IPS DF 6.9 (cell line): ENCODE results near the gene TWF2.
"Not testable (repeated sequence)": the region's sequence is repeated elsewhere in the genome, so short reads cannot be mapped to it uniquely, and the experiment has no call there.

Source experiments
- DNase-seq: peaks from one replicate; pipeline ENCODE4 v3.0.0-alpha.2; 2013; ENCODE audit warnings: low read depth, low spot score
- H3K27ac ChIP-seq: one replicate; pipeline ENCODE4 v1.5.1; 2013; ENCODE audit warnings: low read length, control low read depth
- H3K27me3 ChIP-seq: 2 replicates; pipeline ENCODE4 v1.6.1; 2013; ENCODE audit warnings: mild to moderate bottlenecking, low read length; ENCODE audit not compliant: control insufficient read depth, insufficient read depth
- H3K36me3 ChIP-seq: 2 replicates; pipeline ENCODE4 v1.6.1; 2013; ENCODE audit warnings: low read length; ENCODE audit not compliant: control insufficient read depth, insufficient read depth
- H3K4me1 ChIP-seq: 2 replicates; pipeline ENCODE4 v1.6.1; 2013; ENCODE audit warnings: low read length; ENCODE audit not compliant: control insufficient read depth, insufficient read depth
- H3K4me3 ChIP-seq: 2 replicates; pipeline ENCODE4 v1.5.1; 2013; ENCODE audit warnings: mild to moderate bottlenecking, low read length
- H3K9me3 ChIP-seq: 2 replicates; pipeline ENCODE4 v1.6.1; 2013; ENCODE audit warnings: low read length, inconsistent platforms; ENCODE audit not compliant: control insufficient read depth, insufficient read depth
- WGBS: extraction: QIAGEN DNeasy Blood & Tissue Kit; methylation state at CpG from one replicate; pipeline ENCODE4 v1.1.7; 2013; ENCODE audit warnings: mixed read lengths, missing lambda C conversion rate; ENCODE audit not compliant: insufficient read length, insufficient coverage; 5-methylcytosine and 5-hydroxymethylcytosine counted together

The TWF2 gene

GRCh38 chr3:52238761-52239701, at the start of gene TWF2:
TSS of gene TWF2 (minus strand) at chr3:52239158. CDS start at chr3:52239016, 142 bp downstream.
- no peaks in the 10 kb centered on the region for H3K36me3 ChIP-seq
- peak within 1 kb of the TSS; percentile 98 for H3K4me3 ChIP-seq
- H3K4me1 ChIP-seq = peaks cover 18% of the 10 kb centered on the region
- WGBS = no CpG with 5 or more reads among the region's 92 CpGs
- H3K27ac ChIP-seq = no peak within 1 kb of the TSS
- H3K9me3 ChIP-seq = no peaks in the 10 kb centered on the region
- DNase-seq = no peak
- H3K27me3 ChIP-seq = no peaks in the 10 kb centered on the region

- no peak overlapping the region for H3K27ac ChIP-seq
- no peak for DNase-seq
- WGBS = no CpG with 5 or more reads among the region's 6 CpGs
Observed at GRCh38 chr3:52288674-52289073, 49.7 kb upstream of the TWF2 start.

GRCh38 chr3:52286777-52287110, 47.8 kb upstream of the TWF2 start:
- H3K9me3 ChIP-seq = no peaks in the 10 kb centered on the region
- H3K4me1 ChIP-seq = no peaks in the 10 kb centered on the region
- H3K36me3 ChIP-seq = no peaks in the 10 kb centered on the region
- no peaks in the 10 kb centered on the region for H3K27me3 ChIP-seq
- no CpG with 5 or more reads among the region's 8 CpGs for WGBS
- no peak overlapping the region for H3K27ac ChIP-seq
- peak overlapping the region; percentile 92; the same call in 1 of the 2 replicates for H3K4me3 ChIP-seq
- DNase-seq = no peak

More at GRCh38 chr3:52288674-52289073, 49.7 kb upstream of the TWF2 start:
- Histone ChIP-seq H3K27me3 (no peaks in the 10 kb centered on the region), H3K4me1 (no peaks in the 10 kb centered on the region), H3K9me3 (no peaks in the 10 kb centered on the region), H3K4me3 (no peak overlapping the region), H3K36me3 (no peaks in the 10 kb centered on the region)

- DNase-seq, H3K27me3 ChIP-seq, H3K27ac ChIP-seq, H3K36me3 ChIP-seq, H3K9me3 ChIP-seq, H3K4me1 ChIP-seq, H3K4me3 ChIP-seq: not testable (repeated sequence)
- WGBS = no CpG with 5 or more reads among the region's 4 CpGs
Observed at GRCh38 chr3:52284051-52284450, 45.1 kb upstream of the TWF2 start.

- Histone ChIP-seq H3K27ac (no peak overlapping the region), H3K4me1 (no peaks in the 10 kb centered on the region)
- WGBS = no CpG with 5 or more reads among the region's 1 CpG
Observed at GRCh38 chr3:52283306-52283705, 44.3 kb upstream of the TWF2 start.

GRCh38 chr3:52281981-52282801, 43.2 kb upstream of the TWF2 start:
- H3K27ac ChIP-seq = no peak overlapping the region
- DNase-seq = no peak
- no peak overlapping the region for H3K4me3 ChIP-seq
- no peaks in the 10 kb centered on the region for H3K27me3 ChIP-seq
- no CpG with 5 or more reads among the region's 8 CpGs for WGBS
- no peaks in the 10 kb centered on the region for H3K36me3 ChIP-seq
- H3K4me1 ChIP-seq = no peaks in the 10 kb centered on the region
- no peaks in the 10 kb centered on the region for H3K9me3 ChIP-seq

More at GRCh38 chr3:52283306-52283705, 44.3 kb upstream of the TWF2 start:
- DNase-seq = no peak
- Histone ChIP-seq H3K4me3 (no peak overlapping the region), H3K27me3 (no peaks in the 10 kb centered on the region), H3K36me3 (no peaks in the 10 kb centered on the region), H3K9me3 (no peaks in the 10 kb centered on the region)

GRCh38 chr3:52280050-52280461, 41.1 kb upstream of the TWF2 start:
- no peaks in the 10 kb centered on the region for H3K4me1 ChIP-seq
- H3K36me3 ChIP-seq = no peaks in the 10 kb centered on the region
- H3K9me3 ChIP-seq = no peaks in the 10 kb centered on the region
- H3K4me3 ChIP-seq = no peak overlapping the region
- DNase-seq = no peak
- H3K27ac ChIP-seq = no peak overlapping the region
- WGBS = no CpG with 5 or more reads among the region's 6 CpGs
- H3K27me3 ChIP-seq = no peaks in the 10 kb centered on the region

- Histone ChIP-seq H3K9me3 (no peaks in the 10 kb centered on the region), H3K4me3 (no peak overlapping the region), H3K4me1 (no peaks in the 10 kb centered on the region), H3K27me3 (no peaks in the 10 kb centered on the region), H3K27ac (no peak overlapping the region), H3K36me3 (no peaks in the 10 kb centered on the region)
- no CpG with 5 or more reads among the region's 2 CpGs for WGBS
- DNase-seq = no peak
Observed at GRCh38 chr3:52279596-52279995, 40.6 kb upstream of the TWF2 start.

GRCh38 chr3:52278510-52279069, 39.6 kb upstream of the TWF2 start, which contains the start of gene WDR82:
TSS of gene WDR82 (minus strand) at chr3:52278649. CDS start at chr3:52278361, 288 bp downstream.
- peak; percentile 84 for DNase-seq
- H3K4me1 ChIP-seq = no peaks in the 10 kb centered on the region
- H3K4me3 ChIP-seq = peak within 1 kb of the TSS; percentile 85
- H3K36me3 ChIP-seq = no peaks in the 10 kb centered on the region
- H3K9me3 ChIP-seq = no peaks in the 10 kb centered on the region
- no peaks in the 10 kb centered on the region for H3K27me3 ChIP-seq
- H3K27ac ChIP-seq = no peak within 1 kb of the TSS
- no CpG with 5 or more reads among the region's 58 CpGs for WGBS

- Histone ChIP-seq H3K27me3 (no peaks in the 10 kb centered on the region), H3K9me3 (no peaks in the 10 kb centered on the region), H3K27ac (no peak overlapping the region), H3K4me3 (peak overlapping the region; percentile 85), H3K4me1 (no peaks in the 10 kb centered on the region), H3K36me3 (no peaks in the 10 kb centered on the region)
- no peak for DNase-seq
- no CpG with 5 or more reads among the region's 54 CpGs for WGBS
Observed at GRCh38 chr3:52277972-52278509, 39.1 kb upstream of the TWF2 start.
